Myometrial cell (primary cell): ENCODE results near the gene C16orf95. TPM values are rescaled to one million over a fixed set of nuclear protein-coding genes. Genes with fewer than 3 reads are reported as not detected.

Experiments
- total RNA-seq: library from RNA; depleted of rRNA; stranded (reverse); fragments of >200 nt; gene quantifications from 2 replicates; pipeline ENCODE4 v1.2.3, GENCODE V29; 2015

C16orf95 gene, protein sequence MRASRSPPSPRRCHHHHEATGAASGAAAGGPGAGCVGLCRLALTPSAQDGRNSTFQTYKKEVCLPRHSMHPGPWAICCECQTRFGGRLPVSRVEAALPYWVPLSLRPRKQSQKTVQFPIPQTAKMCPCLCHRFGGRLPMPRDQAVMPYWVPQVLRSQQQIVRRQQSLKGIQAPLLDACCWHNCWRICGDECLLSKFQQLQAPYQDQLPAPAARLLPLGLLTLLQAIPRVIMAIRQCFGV
- 0.29 and 5.3 TPM in 2 replicates for total RNA-seq

DNA sequence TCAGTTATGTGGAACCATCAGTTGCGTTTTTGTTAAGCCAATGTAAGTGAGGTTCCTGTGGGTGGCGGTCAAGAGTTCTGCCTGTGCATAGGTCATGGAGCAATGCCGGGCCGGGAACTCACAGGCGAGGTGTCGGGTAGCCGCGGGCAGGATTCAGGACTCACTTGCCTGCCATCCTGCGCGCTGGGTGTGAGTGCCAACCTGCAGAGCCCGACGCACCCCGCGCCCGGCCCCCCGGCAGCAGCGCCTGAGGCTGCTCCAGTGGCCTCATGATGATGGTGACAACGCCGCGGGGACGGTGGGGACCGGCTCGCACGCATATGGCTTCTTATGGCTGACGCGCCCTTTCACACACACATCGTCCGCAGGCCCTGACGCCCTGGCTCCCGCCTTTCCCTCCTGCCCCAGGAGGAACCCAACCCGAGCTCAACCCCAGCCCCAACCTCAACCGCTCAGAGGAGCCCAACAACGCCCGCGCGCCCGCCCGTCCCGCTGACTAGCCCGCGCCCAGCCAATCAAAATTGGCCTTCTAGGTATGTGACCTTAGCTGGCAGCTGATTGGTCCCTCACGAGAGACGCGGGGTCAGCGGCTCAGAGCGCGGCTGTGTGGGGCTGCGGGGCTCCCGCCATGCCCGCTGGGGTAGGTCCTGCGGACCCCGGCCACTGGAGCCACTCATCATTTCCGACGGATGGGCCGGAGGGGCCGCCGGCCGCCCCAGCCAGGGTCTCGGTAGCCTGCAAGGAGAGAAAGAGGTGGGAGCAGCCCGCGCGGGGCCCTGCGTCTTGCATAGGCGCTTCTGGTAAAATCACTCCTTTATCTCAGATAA, at the start of gene C16orf95:
Gene C16orf95, minus strand, starts transcription at position 470 of the 827 bp plus-strand sequence. Its CDS starts 150 bp downstream, at position 320.

Other genes with a start within 250 kb of the C16orf95 start
- gene FBXO31, start 66.4 kb upstream of the C16orf95 start, total RNA-seq: 13.6 and 20.8 TPM in 2 replicates
- 34.3 and 37.0 TPM in 2 replicates for gene MAP1LC3B, start 74.9 kb upstream of the C16orf95 start, total RNA-seq
- gene ZCCHC14, start 175.6 kb upstream of the C16orf95 start, total RNA-seq: 4.3 TPM in 2 replicates